Peyer's patch (tissue), 4 donors: ENCODE data around the gene DCLK3. TPM values are rescaled to one million over a fixed set of nuclear protein-coding genes. Genes with fewer than 3 reads are reported as not detected.

Experiments used
- DNase-seq, 3 donors: peaks; one replicate each; pipeline ENCODE4 v3.0.0-alpha.2; 2017 to 2019
- H3K27ac ChIP-seq, 4 donors: fragments of 200-600 bp; sonication (generic); one replicate each; pipeline ENCODE4 v1.5.1; 2016 to 2019
- H3K27me3 ChIP-seq, 2 donors: fragments of 200-600 bp; sonication (generic); one replicate each; pipeline ENCODE4 v1.5.1; 2019
- H3K36me3 ChIP-seq, 3 donors: fragments of 200-600 bp; sonication (generic); one replicate each; pipeline ENCODE4 v1.5.1; 2016 to 2019
- H3K4me1 ChIP-seq, 4 donors: fragments of 200-600 bp; sonication (generic); one replicate each; pipeline ENCODE4 v1.5.1; 2016 to 2019
- H3K4me3 ChIP-seq, 4 donors: fragments of 200-600 bp; sonication (generic); 1 replicate in 3 of 4; 2 replicates in 1 of 4; pipeline ENCODE4 v1.5.1; 2016 to 2019; ENCODE audit warnings: mild to moderate bottlenecking in 1 of 4
- H3K9me3 ChIP-seq, 4 donors: fragments of 200-600 bp; sonication (generic); one replicate each; pipeline ENCODE4 v1.5.1; 2016 to 2019; ENCODE audit warnings: mild to moderate bottlenecking in 1 of 4
- POLR2A ChIP-seq, 2 donors: fragments of 450-650 bp; IDR thresholded peaks; one replicate each; pipeline ENCODE4 v1.5.1; 2017; ENCODE audit warnings: antibody characterized with exemption in 2 of 2, mild to moderate bottlenecking in 2 of 2, moderate library complexity in 2 of 2
- total RNA-seq, 4 donors: library from RNA; depleted of rRNA; stranded (reverse); fragments of >200 nt; gene quantifications; one replicate each; pipeline ENCODE4 v1.1.0, GENCODE V29; 2016
- TF ChIP-seq, protein P1 (sequence below), 6 experiments: fragments of 450-650 bp in 4 of 6; fragments of 200-600 bp in 2 of 6; sonication (generic) in 1 of 6; IDR thresholded peaks; one replicate each; pipeline ENCODE4 v1.5.1; 2017 to 2019; ENCODE audit warnings: antibody characterized with exemption in 6 of 6, mild to moderate bottlenecking in 3 of 6, moderate library complexity in 1 of 6

Gene DCLK3
- total RNA-seq, 4 donors from 2014 or later: not detected

- TF ChIP-seq, protein P1, sequence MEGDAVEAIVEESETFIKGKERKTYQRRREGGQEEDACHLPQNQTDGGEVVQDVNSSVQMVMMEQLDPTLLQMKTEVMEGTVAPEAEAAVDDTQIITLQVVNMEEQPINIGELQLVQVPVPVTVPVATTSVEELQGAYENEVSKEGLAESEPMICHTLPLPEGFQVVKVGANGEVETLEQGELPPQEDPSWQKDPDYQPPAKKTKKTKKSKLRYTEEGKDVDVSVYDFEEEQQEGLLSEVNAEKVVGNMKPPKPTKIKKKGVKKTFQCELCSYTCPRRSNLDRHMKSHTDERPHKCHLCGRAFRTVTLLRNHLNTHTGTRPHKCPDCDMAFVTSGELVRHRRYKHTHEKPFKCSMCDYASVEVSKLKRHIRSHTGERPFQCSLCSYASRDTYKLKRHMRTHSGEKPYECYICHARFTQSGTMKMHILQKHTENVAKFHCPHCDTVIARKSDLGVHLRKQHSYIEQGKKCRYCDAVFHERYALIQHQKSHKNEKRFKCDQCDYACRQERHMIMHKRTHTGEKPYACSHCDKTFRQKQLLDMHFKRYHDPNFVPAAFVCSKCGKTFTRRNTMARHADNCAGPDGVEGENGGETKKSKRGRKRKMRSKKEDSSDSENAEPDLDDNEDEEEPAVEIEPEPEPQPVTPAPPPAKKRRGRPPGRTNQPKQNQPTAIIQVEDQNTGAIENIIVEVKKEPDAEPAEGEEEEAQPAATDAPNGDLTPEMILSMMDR (IDR thresholded peaks at IDR 0.05): no peak
- no peak for TF ChIP-seq POLR2A (IDR thresholded peaks at IDR 0.05)
- H3K4me3 ChIP-seq: no peak overlapping the region
- no peak for DNase-seq
- H3K9me3 ChIP-seq: no peaks in the 10 kb centered on the region
- H3K4me1 ChIP-seq: peaks cover 0 to 3% (median 0%) of the 10 kb centered on the region in 4 donors
- H3K27ac ChIP-seq: no peak overlapping the region
- H3K36me3 ChIP-seq: no peaks in the 10 kb centered on the region
- H3K27me3 ChIP-seq: no peaks in the 10 kb centered on the region
Observed at GRCh38 chr3:36744763-36745162, 19.6 kb downstream of the DCLK3 start.

GRCh38 chr3:36743826-36744225 lies 20.5 kb downstream of the DCLK3 start:
- TF ChIP-seq, protein P1 (IDR thresholded peaks at IDR 0.05): no peak
- no peak for TF ChIP-seq POLR2A (IDR thresholded peaks at IDR 0.05)
- no peaks in the 10 kb centered on the region for H3K36me3 ChIP-seq
- no peak for DNase-seq
- H3K27me3 ChIP-seq: no peaks in the 10 kb centered on the region
- no peak overlapping the region for H3K27ac ChIP-seq
- no peaks in the 10 kb centered on the region for H3K9me3 ChIP-seq
- H3K4me1 ChIP-seq: peaks cover 0 to 3% (median 0%) of the 10 kb centered on the region in 4 donors
- H3K4me3 ChIP-seq: no peak overlapping the region

- Histone ChIP-seq H3K27ac (no peak overlapping the region), H3K4me3 (no peak overlapping the region), H3K27me3 (no peaks in the 10 kb centered on the region), H3K9me3 (no peaks in the 10 kb centered on the region), H3K36me3 (no peaks in the 10 kb centered on the region), H3K4me1 (peaks cover 0 to 3% (median 0%) of the 10 kb centered on the region in 4 donors)
- no peak for DNase-seq
- TF ChIP-seq POLR2A (IDR thresholded peaks at IDR 0.05): no peak
- TF ChIP-seq, protein P1 (IDR thresholded peaks at IDR 0.05): peak in 3 of 6 experiments; percentile 23 to 34 (median 23)
Observed at GRCh38 chr3:36741285-36741684, 23.1 kb downstream of the DCLK3 start.

- Histone ChIP-seq H3K9me3 (no peaks in the 10 kb centered on the region), H3K27ac (no peak overlapping the region), H3K36me3 (no peaks in the 10 kb centered on the region), H3K4me1 (no peaks in the 10 kb centered on the region), H3K4me3 (no peak overlapping the region), H3K27me3 (no peaks in the 10 kb centered on the region)
- no peak for TF ChIP-seq POLR2A (IDR thresholded peaks at IDR 0.05)
- TF ChIP-seq, protein P1 (IDR thresholded peaks at IDR 0.05): no peak
- DNase-seq: no peak
Observed at GRCh38 chr3:36740787-36741186, 23.6 kb downstream of the DCLK3 start.

GRCh38 chr3:36738702-36739101 lies 25.7 kb downstream of the DCLK3 start:
- H3K27me3 ChIP-seq: no peaks in the 10 kb centered on the region
- H3K27ac ChIP-seq: no peak overlapping the region
- TF ChIP-seq, protein P1 (IDR thresholded peaks at IDR 0.05): no peak
- TF ChIP-seq POLR2A (IDR thresholded peaks at IDR 0.05): no peak
- H3K9me3 ChIP-seq: no peaks in the 10 kb centered on the region
- no peak for DNase-seq
- no peaks in the 10 kb centered on the region for H3K4me1 ChIP-seq
- H3K36me3 ChIP-seq: no peaks in the 10 kb centered on the region
- no peak overlapping the region for H3K4me3 ChIP-seq

DNA sequence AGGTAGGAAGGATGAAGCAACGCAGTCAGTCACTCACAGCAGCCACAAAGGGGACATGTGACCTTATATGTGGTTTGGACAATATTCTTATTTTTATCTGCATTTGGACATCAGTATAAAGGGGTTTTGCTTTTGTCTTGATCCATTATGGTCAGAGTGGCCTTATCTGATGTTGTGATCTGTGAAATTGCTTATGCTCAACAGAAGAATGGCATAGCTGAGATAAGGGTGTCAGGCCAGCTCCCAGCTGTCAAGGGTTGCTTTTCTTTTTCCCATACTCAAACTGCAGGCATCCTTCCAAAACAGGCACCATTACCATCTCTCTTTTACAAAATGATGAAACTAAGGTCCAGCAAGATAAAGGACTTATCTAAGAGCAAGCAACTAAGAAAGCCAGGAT lies 28.1 kb downstream of the DCLK3 start:
- no peak for TF ChIP-seq POLR2A (IDR thresholded peaks at IDR 0.05)
- TF ChIP-seq, protein P1 (IDR thresholded peaks at IDR 0.05): no peak
- no peak overlapping the region for H3K27ac ChIP-seq
- no peak overlapping the region for H3K4me3 ChIP-seq
- no peaks in the 10 kb centered on the region for H3K9me3 ChIP-seq
- peaks cover 0 to 11% (median 1%) of the 10 kb centered on the region in 4 donors for H3K4me1 ChIP-seq
- no peaks in the 10 kb centered on the region for H3K27me3 ChIP-seq
- no peaks in the 10 kb centered on the region for H3K36me3 ChIP-seq
- no peak for DNase-seq
